HG03558 (cell line): ENCODE results near the gene N4BP3.

ENCODE experiments used
- ATAC-seq: cut with Tn5 transposase; IDR thresholded peaks from one replicate; pipeline ENCODE4 v1.9.1; 2021; ENCODE audit warnings: moderate number of reproducible peaks; ENCODE audit not compliant: unreplicated experiment; ENCODE audit errors: extremely low read depth

N4BP3 gene

DNA sequence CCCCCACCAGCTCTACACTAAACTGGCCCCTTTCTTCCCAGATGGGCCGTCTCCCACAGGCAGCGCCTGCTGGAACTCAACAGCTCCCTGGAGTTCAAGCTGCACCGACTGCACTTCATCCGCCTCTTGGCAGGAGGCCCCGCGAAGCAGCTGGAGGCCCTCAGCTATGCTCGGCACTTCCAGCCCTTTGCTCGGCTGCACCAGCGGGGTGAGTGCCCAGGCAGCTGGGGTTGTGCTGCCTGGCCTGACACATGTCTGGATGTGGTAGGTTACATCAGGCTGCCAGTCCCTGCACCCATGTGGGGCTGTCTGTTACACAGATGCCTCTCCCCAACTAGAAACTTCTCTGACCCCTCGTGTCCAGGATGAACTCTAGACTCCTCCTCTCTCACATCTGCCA lies 30.6 kb downstream of the N4BP3 start:
- ATAC-seq: no peak

- no peak for ATAC-seq
Measured at GRCh38 chr5:178145965-178146820, 32.9 kb downstream of the N4BP3 start.

GRCh38 chr5:178147406-178147805 lies 34.1 kb downstream of the N4BP3 start:
- ATAC-seq: no peak

DNA sequence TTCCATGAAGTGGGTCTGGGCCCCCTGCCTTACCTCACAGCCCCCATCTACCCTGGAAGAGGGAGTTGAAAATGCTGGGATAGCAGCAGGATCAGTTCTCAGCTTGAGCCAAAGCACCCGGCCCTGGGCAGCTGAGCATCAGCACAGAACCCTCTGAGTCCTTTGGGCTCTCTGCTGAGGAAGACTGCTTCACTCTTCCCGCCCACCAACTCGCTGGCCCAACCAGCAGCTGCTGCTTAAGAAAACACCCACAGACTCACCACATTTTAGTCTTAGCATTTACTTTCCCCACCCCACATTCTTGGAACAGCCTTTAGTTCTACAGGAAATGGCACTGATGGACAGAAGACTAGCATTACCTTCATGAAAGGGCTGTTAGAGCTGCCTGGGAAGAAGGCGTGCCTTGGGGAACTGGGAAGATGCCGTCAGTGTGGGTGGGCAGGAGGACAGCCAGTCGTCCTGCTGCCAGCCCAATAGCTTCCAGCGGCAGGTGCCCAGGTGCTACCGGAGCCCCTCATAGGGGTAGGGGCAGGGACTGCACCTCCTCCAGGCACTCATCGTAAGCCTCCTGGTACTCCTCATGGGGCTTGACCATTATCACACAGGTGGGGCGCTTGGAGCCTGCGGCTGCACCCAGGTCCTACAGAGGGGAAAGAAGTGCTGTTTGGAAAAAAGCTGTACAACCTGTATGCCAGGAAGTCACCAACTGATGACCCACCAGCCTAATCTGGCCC lies 36.0 kb downstream of the N4BP3 start:
- no peak for ATAC-seq

DNA sequence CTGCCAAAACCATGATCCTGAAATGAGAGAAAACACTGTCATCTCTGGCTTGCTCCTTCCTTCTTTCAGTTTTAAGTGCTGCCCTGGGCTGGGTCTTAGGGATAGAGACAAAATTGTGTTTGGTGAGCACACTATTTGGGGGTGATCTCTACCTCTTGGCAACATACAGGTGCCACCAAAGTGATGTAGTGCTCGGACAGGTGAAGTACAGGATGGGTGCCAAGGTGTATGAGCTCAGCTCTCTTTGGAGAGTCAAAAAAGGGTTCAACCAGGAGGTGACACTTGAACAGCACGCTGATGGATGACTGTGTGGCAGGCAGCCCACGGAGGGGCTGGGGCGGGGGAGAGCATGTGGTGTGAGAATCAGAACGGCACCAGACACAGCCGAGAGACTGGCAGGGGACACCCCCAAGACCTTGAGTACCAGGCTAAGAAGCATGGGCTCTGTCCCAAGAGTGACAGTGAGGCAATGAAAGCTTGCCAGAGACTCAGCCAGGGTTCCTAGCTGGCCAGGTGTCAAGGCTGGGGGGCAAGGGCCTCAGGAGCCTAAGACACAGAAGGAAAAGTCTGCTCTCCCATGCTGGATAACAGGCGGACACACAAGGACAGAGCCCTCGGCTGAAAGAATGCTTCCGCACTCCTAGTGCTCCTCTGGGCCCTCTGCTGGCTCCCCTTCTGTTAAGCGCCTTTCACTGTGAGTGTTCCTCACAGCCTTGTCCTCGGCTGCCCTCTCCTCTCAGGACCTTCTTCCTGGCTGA lies 37.8 kb downstream of the N4BP3 start:
- no peak for ATAC-seq

- no peak for ATAC-seq
Measured at GRCh38 chr5:178152491-178153444, 39.4 kb downstream of the N4BP3 start.

GRCh38 chr5:178153530-178154340 lies 40.4 kb downstream of the N4BP3 start, which contains the start of gene NHP2:
Gene NHP2 (minus strand): TSS chr5:178153885. CDS start chr5:178153817, 68 bp downstream.
- peak; percentile 96 for ATAC-seq

GRCh38 chr5:178155065-178155464 lies 41.7 kb downstream of the N4BP3 start:
- no peak for ATAC-seq

- ATAC-seq: no peak
Measured at GRCh38 chr5:178160176-178160575, 46.8 kb downstream of the N4BP3 start.

DNA sequence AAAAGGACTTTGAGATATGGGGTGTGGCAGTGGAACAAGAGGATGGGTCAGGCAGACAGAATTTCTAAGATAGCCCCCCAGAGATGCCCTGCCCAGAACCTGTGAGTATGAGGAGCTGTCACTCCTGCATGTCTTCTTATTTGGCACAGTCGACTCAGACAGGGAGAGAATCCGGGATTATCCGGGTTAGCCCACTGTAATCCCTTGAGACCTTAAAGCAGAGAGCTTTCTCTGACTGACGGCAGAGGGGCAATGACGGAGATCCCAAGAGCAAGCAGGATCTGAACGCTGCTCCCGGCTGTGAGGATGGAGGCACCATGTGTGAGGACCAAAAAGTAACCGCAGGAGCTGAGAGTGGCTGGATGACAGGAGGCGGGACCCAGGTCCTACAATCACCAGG lies 49.1 kb downstream of the N4BP3 start:
- ATAC-seq: no peak

GRCh38 chr5:178163772-178164735 lies 50.7 kb downstream of the N4BP3 start:
- ATAC-seq: no peak

GRCh38 chr5:178165581-178165980 lies 52.2 kb downstream of the N4BP3 start:
- ATAC-seq: no peak

- ATAC-seq: no peak
Measured at GRCh38 chr5:178170455-178170854, 57.1 kb downstream of the N4BP3 start.

DNA sequence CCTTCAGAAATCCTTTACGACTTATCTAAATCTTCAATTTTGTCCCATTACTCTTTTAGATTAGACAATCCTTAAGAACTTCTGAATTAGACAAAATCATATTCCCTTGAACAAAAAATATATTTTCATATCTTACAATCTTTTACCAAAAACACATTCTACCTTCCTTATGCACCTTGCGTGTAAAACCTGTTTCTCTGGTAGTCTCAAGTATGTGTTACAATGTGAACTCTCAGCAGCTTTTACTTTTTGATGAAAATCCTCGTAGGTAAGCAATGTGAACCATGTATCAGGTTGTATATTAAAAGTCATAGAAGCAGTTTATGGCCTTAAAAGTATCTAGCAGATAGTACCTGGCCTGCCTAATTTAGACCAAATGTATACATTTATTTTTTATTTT lies 61.1 kb downstream of the N4BP3 start:
- ATAC-seq: no peak
